H9 (cell line): ENCODE data around the gene MAML3. TPM values are rescaled to one million over a fixed set of nuclear protein-coding genes. Genes with fewer than 3 reads are reported as not detected.

ENCODE experiments used
- DNase-seq: peaks from one replicate; pipeline ENCODE4 v3.0.0-alpha.2; 2017
- H2AFZ ChIP-seq: one replicate; pipeline ENCODE4 v1.6.1; 2013; ENCODE audit warnings: mild to moderate bottlenecking, low read length, control low read depth, moderate library complexity
- H2AK5ac ChIP-seq: 2 replicates; pipeline ENCODE4 v1.6.1; 2013; ENCODE audit warnings: low read length, control low read depth, mixed read lengths; ENCODE audit not compliant: insufficient read length
- H2BK120ac ChIP-seq: one replicate; pipeline ENCODE4 v1.6.1; 2013; ENCODE audit warnings: low read depth, mild to moderate bottlenecking, low read length, control low read depth, inconsistent platforms; ENCODE audit not compliant: poor library complexity, severe bottlenecking
- H2BK12ac ChIP-seq: 2 replicates; pipeline ENCODE4 v1.6.1; 2013; ENCODE audit warnings: low read length, control low read depth, mixed read lengths, low read depth; ENCODE audit not compliant: insufficient read length
- H2BK15ac ChIP-seq: 2 replicates; pipeline ENCODE4 v1.6.1; 2013; ENCODE audit warnings: low read depth, low read length, control low read depth
- H2BK20ac ChIP-seq: one replicate; pipeline ENCODE4 v1.6.1; 2013; ENCODE audit warnings: low read depth, mild to moderate bottlenecking, low read length, control low read depth, inconsistent platforms; ENCODE audit not compliant: poor library complexity, severe bottlenecking
- H2BK5ac ChIP-seq: 2 replicates; pipeline ENCODE4 v1.6.1; 2013; ENCODE audit warnings: low read length, control low read depth, mixed read lengths; ENCODE audit not compliant: insufficient read length
- H3K14ac ChIP-seq: 2 replicates; pipeline ENCODE4 v1.6.1; 2013; ENCODE audit warnings: low read length, control low read depth; ENCODE audit not compliant: insufficient read depth
- H3K18ac ChIP-seq: 2 replicates; pipeline ENCODE4 v1.6.1; 2013; ENCODE audit warnings: low read depth, mild to moderate bottlenecking, mixed read lengths, low read length, control low read depth; ENCODE audit not compliant: insufficient read length
- H3K23ac ChIP-seq: 2 replicates; pipeline ENCODE4 v1.6.1; 2013; ENCODE audit warnings: low read length, control low read depth, mixed read lengths, low read depth; ENCODE audit not compliant: insufficient read length
- H3K23me2 ChIP-seq: 2 replicates; pipeline ENCODE4 v1.6.1; 2013; ENCODE audit warnings: low read depth, mild to moderate bottlenecking, mixed read lengths, low read length, control low read depth; ENCODE audit not compliant: insufficient read length, poor library complexity, severe bottlenecking
- H3K27ac ChIP-seq: 2 replicates; pipeline ENCODE4 v1.5.1; 2013; ENCODE audit warnings: low read length, control low read depth, mixed read lengths, low read depth; ENCODE audit not compliant: insufficient read length
- H3K27me3 ChIP-seq: 2 replicates; pipeline ENCODE4 v1.6.1; 2013; ENCODE audit warnings: low read length, control low read depth, inconsistent platforms; ENCODE audit not compliant: insufficient read depth
- H3K4ac ChIP-seq: 2 replicates; pipeline ENCODE4 v1.6.1; 2013; ENCODE audit warnings: low read depth, mild to moderate bottlenecking, control low read depth, inconsistent platforms, low read length, moderate library complexity
- H3K4me1 ChIP-seq: 2 replicates; pipeline ENCODE4 v1.6.1; 2013; ENCODE audit warnings: low read length, control low read depth, inconsistent platforms; ENCODE audit not compliant: insufficient read depth
- H3K4me2 ChIP-seq: 2 replicates; pipeline ENCODE4 v1.6.1; 2013; ENCODE audit warnings: low read length, control low read depth, mixed read lengths; ENCODE audit not compliant: insufficient read length, insufficient read depth
- H3K56ac ChIP-seq: 2 replicates; pipeline ENCODE4 v1.6.1; 2013; ENCODE audit warnings: low read depth, mild to moderate bottlenecking, mixed read lengths, low read length, control low read depth; ENCODE audit not compliant: insufficient read length
- H3K79me1 ChIP-seq: 2 replicates; pipeline ENCODE4 v1.6.1; 2013; ENCODE audit warnings: low read depth, mild to moderate bottlenecking, moderate library complexity, low read length, control low read depth, inconsistent platforms; ENCODE audit not compliant: insufficient read depth, poor library complexity, severe bottlenecking
- H3K79me2 ChIP-seq: 2 replicates; pipeline ENCODE4 v1.6.1; 2013; ENCODE audit warnings: low read length, control low read depth, inconsistent platforms; ENCODE audit not compliant: insufficient read depth
- H3K9ac ChIP-seq: 2 replicates; pipeline ENCODE4 v1.6.1; 2013; ENCODE audit warnings: low read length, control low read depth, mixed read lengths; ENCODE audit not compliant: insufficient read length; ENCODE audit errors: extremely low read depth
- H3K9me3 ChIP-seq: one replicate; pipeline ENCODE4 v1.6.1; 2013; ENCODE audit warnings: low read depth, low read length, inconsistent platforms; ENCODE audit not compliant: control insufficient read depth
- H3T11ph ChIP-seq: one replicate; pipeline ENCODE4 v1.6.1; 2013; ENCODE audit warnings: mild to moderate bottlenecking, low read length, control low read depth, inconsistent platforms
- H4K20me1 ChIP-seq: one replicate; pipeline ENCODE4 v1.6.1; 2013; ENCODE audit not compliant: control insufficient read depth, insufficient read length, insufficient read depth
- H4K5ac ChIP-seq: 2 replicates; pipeline ENCODE4 v1.6.1; 2013; ENCODE audit warnings: low read depth, mild to moderate bottlenecking, mixed read lengths, low read length, control low read depth; ENCODE audit not compliant: insufficient read length
- H4K8ac ChIP-seq: replicated peaks from 2 replicates; pipeline ENCODE4 v1.6.1; 2013; ENCODE audit warnings: low read length, control low read depth, mixed read lengths, low read depth; ENCODE audit not compliant: insufficient read length
- H4K91ac ChIP-seq: 2 replicates; pipeline ENCODE4 v1.6.1; 2013; ENCODE audit warnings: low read depth, mild to moderate bottlenecking, moderate library complexity, mixed read lengths, low read length, control low read depth; ENCODE audit not compliant: insufficient read length
- H3K27ac Mint-ChIP-seq, 3 experiments: 2 replicates in 2 of 3; 3 replicates in 1 of 3; pipeline ENCODE4 v1.8.0; 2020 to 2021; ENCODE audit warnings: mixed read lengths in 3 of 3, mild to moderate bottlenecking in 1 of 3, moderate library complexity in 1 of 3
- H3K27me3 Mint-ChIP-seq: 2 replicates; pipeline ENCODE4 v1.8.0; 2021; ENCODE audit warnings: low read depth, mild to moderate bottlenecking, moderate library complexity, mixed read lengths
- H3K36me3 Mint-ChIP-seq, 3 experiments: 2 replicates in 2 of 3; 3 replicates in 1 of 3; pipeline ENCODE4 v1.8.0; 2020 to 2021; ENCODE audit warnings: low read depth in 3 of 3, mixed read lengths in 3 of 3; ENCODE audit not compliant: insufficient read depth in 1 of 3
- H3K4me1 Mint-ChIP-seq, 2 experiments: 2 replicates each; pipeline ENCODE4 v1.8.0; 2020; ENCODE audit warnings: mixed read lengths in 2 of 2
- H3K4me3 Mint-ChIP-seq, 2 experiments: 2 replicates in 1 of 2; 3 replicates in 1 of 2; pipeline ENCODE4 v1.8.0; 2020 to 2021; ENCODE audit warnings: mild to moderate bottlenecking in 2 of 2, mixed read lengths in 2 of 2, moderate library complexity in 1 of 2
- H3K9me3 Mint-ChIP-seq, 2 experiments: 2 replicates in 1 of 2; 3 replicates in 1 of 2; pipeline ENCODE4 v1.8.0; 2020; ENCODE audit warnings: mild to moderate bottlenecking in 2 of 2, mixed read lengths in 2 of 2, moderate library complexity in 1 of 2
- CTCF ChIP-seq: fragments of 200-600 bp; sonication (generic); conservative IDR thresholded peaks from 3 replicates; pipeline ENCODE4 v1.8.0; 2021; ENCODE audit warnings: antibody characterized with exemption, mild to moderate bottlenecking
- WGBS: extraction: QIAGEN DNeasy Blood & Tissue Kit; methylation state at CpG from one replicate; pipeline ENCODE4 v1.1.7; 2013; ENCODE audit warnings: missing lambda C conversion rate, low lambda C conversion rate, mixed read lengths; ENCODE audit not compliant: insufficient read length; ENCODE audit errors: extremely low coverage; 5-methylcytosine and 5-hydroxymethylcytosine counted together
- total RNA-seq: library from RNA; stranded (reverse); gene quantifications from 2 replicates; pipeline ENCODE4 v1.2.1, GENCODE V29; 2021

The MAML3 gene
- total RNA-seq, 1 experiment from 2014 or later: 3.9 TPM

- no peaks in the 10 kb centered on the region for H3K4me1 ChIP-seq
- no peak overlapping the region for H2BK20ac ChIP-seq
- no peaks in the 10 kb centered on the region for H3K27me3 ChIP-seq
These were observed 26.6 kb upstream of the MAML3 start for GRCh38 chr4:140180577-140180976.

More at GRCh38 chr4:140180577-140180976, 26.6 kb upstream of the MAML3 start:
- no peak overlapping the region for H4K91ac ChIP-seq
- Mint-ChIP-seq H3K4me1 (no peaks in the 10 kb centered on the region), H3K36me3 (no peaks in the 10 kb centered on the region), H3K9me3 (no peaks in the 10 kb centered on the region), H3K27ac (no peak overlapping the region), H3K4me3 (no peak overlapping the region), H3K27me3 (no peaks in the 10 kb centered on the region)
- WGBS: no CpG with 5 or more reads among the region's 3 CpGs
- H2AK5ac ChIP-seq: no peak overlapping the region
- no peak overlapping the region for H3K18ac ChIP-seq
- no peak overlapping the region for H2BK5ac ChIP-seq
- no peak overlapping the region for H4K8ac ChIP-seq
- no peak overlapping the region for H3K9ac ChIP-seq
- H2BK15ac ChIP-seq: no peak overlapping the region
- H3K27ac ChIP-seq: no peak overlapping the region
- H4K5ac ChIP-seq: no peak overlapping the region
- H2BK12ac ChIP-seq: no peak overlapping the region
- H4K20me1 ChIP-seq: no peaks in the 10 kb centered on the region
- H3K4ac ChIP-seq: no peak overlapping the region
- no peaks in the 10 kb centered on the region for H3K79me1 ChIP-seq
- H3T11ph ChIP-seq: no peak overlapping the region
- no peak overlapping the region for H3K14ac ChIP-seq
- no peaks in the 10 kb centered on the region for H3K79me2 ChIP-seq
- no peak for TF ChIP-seq CTCF
- no peaks in the 10 kb centered on the region for H3K9me3 ChIP-seq
- no peak overlapping the region for H3K56ac ChIP-seq
- no peak overlapping the region for H2BK120ac ChIP-seq
- no peak for DNase-seq
- H3K4me2 ChIP-seq: no peak overlapping the region
- no peak overlapping the region for H3K23ac ChIP-seq
- no peaks in the 10 kb centered on the region for H3K23me2 ChIP-seq
- H2AFZ ChIP-seq: no peak overlapping the region
